Activated naive CD8-positive, alpha-beta T cell treated with anti-CD3 and anti-CD28 coated beads, Interleukin-2, amount 50 U/mL, for 16 hours (primary cell): ENCODE results near the gene WDR20.
"Not testable (repeated sequence)": the region's sequence is repeated elsewhere in the genome, so short reads cannot be mapped to it uniquely, and the experiment has no call there.

Experiments
- DNase-seq: peaks from one replicate; pipeline ENCODE4 v3.0.0-alpha.2; 2020; ENCODE audit warnings: low read depth, low spot score

The WDR20 gene

GRCh38 chr14:102171173-102172020 is 31.7 kb downstream of the WDR20 start:
- no peak for DNase-seq

- not testable (repeated sequence) for DNase-seq
These were observed 32.2 kb downstream of the WDR20 start for GRCh38 chr14:102172021-102172272.

DNA sequence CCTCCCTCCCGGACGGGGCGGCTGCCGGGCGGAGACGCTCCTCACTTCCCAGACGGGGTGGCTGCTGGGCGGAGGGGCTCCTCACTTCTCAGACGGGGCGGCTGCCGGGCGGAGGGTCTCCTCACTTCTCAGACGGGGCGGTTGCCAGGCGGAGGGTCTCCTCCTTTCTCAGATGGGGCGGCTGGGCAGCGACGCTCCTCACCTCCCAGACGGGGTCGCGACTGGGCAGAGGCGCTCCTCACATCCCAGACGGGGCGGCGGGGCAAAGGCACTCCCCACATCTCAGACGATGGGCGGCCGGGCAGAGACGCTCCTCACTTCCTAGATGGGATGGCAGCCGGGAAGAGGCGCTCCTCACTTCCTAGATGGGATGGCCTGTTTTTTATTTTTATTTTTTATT is 33.0 kb downstream of the WDR20 start:
- DNase-seq, result not testable (repeated sequence)

DNA sequence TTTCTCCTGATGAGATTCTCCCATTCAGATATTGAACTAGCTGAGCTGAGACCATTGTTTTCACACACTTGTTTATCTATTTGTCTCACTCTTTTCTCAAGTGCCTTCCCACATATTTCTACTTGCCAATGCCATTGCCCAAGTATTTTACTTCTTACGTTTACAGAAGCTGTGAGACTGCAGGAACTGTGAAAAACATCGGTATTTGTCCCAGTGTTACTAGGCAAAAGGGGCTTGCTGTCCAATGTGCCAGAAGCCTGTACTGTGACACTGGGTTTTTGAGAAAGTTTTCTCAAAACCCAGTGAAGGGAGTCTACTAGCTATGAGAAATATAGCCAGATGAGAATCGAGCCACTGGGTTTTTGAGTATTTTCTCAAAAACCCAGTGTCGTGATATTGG is 37.5 kb downstream of the WDR20 start:
- DNase-seq, result no peak

- no peak for DNase-seq
These were observed 39.1 kb downstream of the WDR20 start for GRCh38 chr14:102178806-102179205.

- no peak for DNase-seq
These were observed 40.7 kb downstream of the WDR20 start for GRCh38 chr14:102180248-102180998.

DNA sequence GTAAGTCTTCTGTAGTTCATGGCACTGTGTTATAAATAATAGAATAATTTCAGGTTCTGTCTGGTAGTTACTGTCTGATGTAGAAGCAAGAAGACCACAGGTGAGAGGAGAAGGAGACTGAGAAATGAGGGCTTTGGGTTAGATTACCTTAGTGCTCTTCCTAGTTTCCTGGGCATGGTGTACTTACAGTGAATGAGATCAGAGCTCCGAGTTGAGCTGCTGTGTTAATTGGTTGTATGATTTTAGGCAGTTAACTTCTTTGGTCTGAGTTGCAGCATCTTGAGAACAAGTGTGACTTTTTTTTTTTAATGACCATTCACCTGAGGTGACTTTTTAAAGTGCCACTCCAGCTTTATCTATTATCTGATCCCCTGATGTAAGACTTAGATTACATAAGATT is 41.5 kb downstream of the WDR20 start:
- no peak for DNase-seq

GRCh38 chr14:102182190-102182589 is 42.5 kb downstream of the WDR20 start:
- no peak for DNase-seq

DNA sequence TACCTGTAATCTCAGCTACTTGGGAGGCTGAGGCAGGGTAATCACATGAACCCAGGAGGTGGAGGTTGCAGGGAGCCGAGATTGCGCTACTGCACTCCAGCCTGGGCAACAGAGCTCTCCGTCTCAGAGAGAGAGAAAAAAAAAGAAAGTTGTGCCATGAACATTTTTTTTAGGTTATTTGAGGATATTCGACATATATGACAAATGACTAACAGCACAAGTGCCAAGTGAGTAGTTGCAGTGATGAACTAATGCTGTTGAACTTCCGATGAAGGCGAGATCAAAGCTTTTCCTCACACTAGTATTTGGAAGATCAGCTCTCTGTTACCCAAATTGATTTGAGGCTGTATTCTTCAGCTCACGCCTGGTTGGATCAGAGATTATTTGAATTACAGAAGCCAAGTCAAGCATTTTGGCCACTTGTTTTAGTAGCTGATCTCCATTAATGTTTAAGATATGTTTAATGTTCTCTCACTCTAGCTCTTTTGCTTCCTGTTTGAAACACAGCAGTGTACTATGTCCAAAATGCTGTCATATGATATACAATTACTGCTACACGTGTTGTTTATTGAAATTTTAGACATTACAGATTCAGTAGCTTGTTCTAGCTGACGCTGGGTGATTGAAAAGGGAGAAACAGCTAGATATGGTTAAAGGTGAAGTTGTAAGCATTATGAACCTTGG is 43.4 kb downstream of the WDR20 start:
- no peak for DNase-seq

DNA sequence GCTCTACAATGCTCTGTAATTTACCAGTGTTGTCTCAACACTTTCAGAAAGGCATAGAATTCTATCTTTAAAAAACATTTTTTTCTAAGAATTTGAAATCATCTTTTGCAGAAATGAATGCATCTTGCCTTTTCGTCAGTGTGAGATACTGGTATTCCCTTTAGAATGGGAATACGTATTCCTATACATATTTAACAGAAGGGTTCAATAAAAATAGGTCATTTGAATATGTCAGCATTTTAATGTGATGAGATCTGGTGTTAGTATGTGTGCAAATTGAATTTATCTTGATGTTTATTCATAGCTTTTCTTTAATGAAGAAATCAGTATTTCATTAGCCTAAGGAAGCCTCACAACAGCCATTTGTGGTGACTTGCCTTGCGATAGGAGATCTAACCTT is 44.2 kb downstream of the WDR20 start:
- DNase-seq, result no peak

DNA sequence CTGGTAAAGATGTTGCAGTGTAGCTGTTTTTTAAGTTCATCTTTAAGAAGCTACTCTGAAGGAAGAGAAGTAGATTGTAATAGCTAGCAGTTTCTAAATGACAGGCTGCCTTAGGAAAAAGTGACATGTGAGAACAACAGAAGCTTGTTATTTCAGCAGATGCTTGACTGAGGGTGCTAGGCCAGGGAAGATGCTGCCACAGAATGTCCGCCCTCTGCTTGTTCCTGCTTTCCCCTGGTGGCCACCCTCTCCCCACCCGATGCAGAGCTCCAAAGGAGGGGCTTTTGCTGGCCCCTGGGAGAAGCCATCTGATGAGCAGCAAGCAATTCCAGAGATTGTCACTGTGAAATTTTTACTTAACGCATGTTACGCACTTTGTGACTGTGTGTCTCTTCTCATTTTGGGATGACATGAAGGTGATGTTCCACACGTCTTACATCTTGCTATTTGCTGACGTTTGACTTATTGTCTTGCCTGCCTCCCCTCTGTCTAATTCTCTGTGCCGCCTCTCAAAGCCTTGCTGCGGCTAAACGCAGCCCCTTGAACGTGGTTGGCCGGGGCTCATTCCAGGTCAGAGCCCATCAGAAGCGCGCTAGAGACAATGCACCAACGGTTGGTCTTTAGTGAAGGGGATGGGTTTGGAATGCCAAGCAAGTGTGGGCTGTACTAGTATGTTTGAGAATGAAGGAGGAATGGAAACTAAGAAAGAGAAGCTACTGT is 44.8 kb downstream of the WDR20 start:
- no peak for DNase-seq

DNA sequence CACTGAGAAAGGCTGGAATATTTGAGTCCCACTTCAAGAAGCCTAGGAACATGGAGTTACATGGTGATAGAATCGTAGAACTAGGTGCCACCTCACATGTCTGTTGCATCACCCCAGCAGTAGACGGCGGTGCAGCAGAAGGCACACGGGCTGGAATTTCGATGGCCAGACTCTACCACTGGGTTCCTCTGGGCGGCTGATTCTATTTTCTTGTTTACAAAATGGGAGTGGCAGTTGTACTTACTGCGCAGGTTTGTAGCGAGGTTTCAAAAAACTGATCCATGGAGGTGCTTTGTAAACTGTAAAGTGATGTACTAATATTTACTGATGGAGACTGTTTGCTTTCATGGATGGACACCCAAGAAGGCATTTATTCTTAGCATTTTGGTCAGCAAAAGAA is 45.7 kb downstream of the WDR20 start:
- no peak for DNase-seq

DNA sequence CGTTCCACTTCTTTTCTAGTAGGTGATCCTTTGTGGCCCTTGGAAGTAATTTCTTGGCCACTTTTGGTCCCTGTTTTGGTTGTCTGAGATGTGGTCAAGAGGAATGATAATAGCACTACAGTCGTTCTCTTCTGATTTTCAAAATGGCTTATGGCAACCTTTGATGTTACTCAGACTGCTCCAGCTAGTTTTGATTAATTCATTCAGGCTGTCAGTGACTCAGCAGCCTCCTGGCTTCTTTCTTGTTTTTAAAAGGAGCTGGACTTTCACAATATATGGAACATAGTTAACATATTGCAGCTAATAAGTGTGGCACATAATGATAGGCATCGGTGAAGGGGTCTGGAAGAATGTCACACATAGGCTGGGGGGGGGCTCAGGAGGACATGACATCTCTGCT is 47.3 kb downstream of the WDR20 start:
- DNase-seq, result no peak

GRCh38 chr14:102187568-102188001 is 47.9 kb downstream of the WDR20 start:
- no peak for DNase-seq

DNA sequence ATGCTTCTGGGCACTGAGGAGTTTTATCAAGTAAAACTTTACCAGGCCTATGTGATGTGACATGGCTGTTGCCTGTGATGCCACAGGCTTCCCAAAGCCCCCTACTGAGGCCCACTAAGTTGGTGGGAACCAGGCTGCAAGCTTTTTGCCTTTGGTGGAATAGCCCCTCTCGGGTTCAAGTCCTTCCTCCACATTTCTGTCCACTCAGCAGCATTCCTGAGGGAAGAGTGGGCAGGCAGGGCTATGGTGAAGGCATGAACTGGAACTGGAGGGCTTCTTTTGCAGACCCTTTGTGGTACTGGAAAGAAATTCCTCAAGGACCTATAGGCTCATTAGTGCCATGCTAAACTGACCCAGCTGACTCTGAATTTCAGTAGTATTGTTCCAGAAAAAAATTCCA is 48.5 kb downstream of the WDR20 start:
- no peak for DNase-seq

GRCh38 chr14:102189874-102190273 is 50.2 kb downstream of the WDR20 start:
- DNase-seq, result no peak

- DNase-seq, result no peak
These were observed 53.3 kb downstream of the WDR20 start for GRCh38 chr14:102192840-102193502.

- DNase-seq, result no peak
These were observed 55.2 kb downstream of the WDR20 start for GRCh38 chr14:102194856-102195255.

DNA sequence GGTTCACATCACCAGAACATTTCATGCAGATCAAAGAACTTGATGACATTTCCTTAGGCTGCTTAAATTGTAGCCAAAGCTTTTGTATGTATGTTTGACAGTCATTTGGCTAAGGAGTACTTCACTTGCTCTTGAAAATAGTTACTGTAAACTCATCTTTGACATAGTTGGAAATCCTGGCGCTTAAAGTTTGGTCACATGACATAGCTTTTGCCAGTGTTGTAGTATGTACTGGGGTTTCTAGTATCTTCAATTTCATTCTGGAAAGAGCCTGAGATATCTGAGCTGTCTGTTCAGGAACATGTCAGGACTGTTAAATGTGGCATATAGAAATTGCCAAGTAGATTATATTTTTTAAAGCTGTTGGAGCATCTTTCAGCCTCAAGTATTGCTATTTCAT is 55.7 kb downstream of the WDR20 start:
- no peak for DNase-seq

DNA sequence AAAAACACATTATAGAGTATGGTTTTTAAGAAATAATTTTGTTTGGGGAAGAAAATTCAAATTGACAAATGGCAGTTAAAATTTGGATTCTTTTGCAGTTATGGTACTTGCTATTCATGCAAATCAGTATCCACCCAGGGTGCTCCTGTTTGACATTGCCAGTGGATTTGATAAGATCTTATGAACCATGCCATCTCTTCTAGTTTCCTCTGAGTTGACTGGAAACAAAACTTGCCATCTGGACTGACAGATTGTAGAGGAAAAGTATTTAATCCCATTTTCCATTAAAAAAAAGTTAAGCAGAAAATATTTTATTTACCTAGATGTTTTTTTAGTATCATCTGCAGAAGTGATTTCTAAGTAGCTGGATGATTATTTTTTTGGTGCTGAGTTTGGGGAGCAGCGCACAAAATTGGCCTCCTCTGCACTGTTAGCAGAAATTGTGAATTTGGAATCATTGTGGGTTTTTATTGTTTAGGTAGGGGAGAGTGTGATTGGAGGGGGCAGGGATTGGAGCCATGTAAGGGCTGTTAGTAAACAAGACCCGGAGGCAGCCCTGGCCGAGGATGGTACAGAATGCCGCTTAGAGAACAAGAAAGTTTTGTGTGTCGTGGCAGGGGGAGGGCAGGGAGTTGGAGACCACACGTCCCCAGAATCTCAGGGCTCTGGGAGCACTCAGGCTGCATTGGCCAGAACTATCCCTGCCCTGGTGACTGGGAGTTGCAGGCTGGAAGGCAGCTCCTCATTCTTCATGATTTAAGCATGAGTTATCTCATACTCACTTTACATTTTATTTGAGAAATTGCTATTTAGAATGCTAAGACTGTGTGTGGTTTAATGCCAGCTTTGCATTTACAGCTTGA is 56.6 kb downstream of the WDR20 start:
- DNase-seq, result no peak

GRCh38 chr14:102196902-102197230 is 57.2 kb downstream of the WDR20 start:
- DNase-seq, result no peak
